ENCODE measurements around the gene AK4.
"Not testable (repeated sequence)": the region's sequence is repeated elsewhere in the genome, so short reads cannot be mapped to it uniquely, and the experiment has no call there.

The AK4 gene

DNA sequence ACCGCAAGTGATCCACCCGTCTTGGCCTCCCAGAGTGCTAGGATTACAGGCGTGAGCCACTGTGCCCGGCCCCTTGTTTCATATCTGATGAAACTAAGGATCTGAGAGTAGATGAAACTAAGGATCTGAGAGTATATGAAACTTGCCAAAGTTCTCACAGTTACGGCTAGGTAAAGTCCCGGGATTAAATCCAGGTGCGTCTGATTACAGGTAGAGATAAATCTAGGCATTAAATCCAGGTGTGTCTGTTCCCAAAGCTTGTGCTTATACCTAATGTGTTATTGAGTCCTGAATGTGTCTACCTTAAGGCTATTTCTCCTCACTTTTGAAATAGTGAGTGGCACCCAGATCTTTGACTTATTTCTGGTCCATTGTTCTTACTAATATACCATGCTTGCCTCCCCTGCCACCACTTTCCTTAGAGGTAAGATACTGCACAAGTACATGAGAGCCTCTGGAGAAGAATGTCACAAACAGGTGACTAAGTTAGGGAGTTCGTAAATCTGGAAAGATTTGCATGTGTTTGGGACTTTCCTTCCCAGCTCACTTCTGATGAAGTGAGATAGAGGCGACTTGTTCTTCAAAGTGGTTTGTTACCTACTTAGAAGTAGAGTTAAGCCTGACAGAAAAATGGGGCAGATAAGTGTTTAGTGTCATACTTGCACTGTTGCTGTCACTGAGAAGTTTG lies 66.5 kb downstream of the AK4 start:
- DNase-seq (ENCODE audit: low read depth) = no peak

DNA sequence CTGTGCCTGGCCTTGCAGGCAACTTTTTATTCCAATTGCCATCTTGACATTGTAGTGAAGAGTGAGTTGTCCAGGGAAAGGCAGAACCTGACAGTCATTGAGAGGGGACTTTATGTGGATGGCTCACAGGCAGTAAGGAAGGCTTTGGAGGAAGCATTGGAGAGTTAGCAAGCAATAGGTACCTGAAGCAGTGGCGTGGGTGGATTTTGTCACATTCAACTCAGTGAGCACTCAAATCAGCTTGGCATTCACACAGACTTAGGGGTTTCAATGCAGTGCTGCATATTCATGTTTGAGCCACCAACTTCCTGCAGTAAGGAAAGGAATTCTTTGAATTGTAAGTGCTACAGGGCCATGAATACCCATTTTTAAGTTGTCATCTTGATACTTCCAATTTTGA lies 69.0 kb downstream of the AK4 start:
- DNase-seq (ENCODE audit: low read depth) = no peak

DNA sequence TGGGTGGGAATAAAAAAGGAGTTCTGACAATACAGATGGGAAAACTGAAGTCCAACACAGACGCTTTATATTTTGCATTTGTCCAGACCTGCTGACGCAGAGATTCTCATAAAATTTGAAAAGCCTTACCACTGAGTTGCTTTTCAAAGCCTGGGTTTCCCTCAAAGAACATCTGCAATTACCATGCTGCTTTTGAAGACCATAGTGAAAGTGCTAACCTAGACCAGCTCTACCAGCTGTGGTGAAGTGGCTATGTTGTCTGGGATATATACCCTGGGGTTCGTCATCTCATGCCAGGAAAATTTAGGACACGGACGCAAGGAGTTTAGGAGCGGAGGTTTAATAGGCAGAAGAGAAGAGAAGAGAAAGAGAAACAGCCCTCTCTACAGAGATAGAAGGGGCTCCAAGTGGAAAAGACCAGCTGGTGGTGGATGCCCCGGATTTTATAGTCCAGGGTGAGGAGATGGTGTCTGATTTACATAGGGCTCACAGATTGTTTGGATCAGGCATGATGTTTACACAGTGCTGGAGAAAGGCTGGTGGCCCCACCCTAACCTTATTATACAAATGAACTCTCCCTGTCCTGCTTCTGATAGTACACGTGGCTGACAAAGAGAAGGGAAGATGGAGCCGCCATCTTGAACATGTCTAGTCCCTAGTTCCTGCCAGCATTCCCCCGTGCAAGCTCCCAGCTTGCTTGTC lies 73.8 kb downstream of the AK4 start:
- no peak for DNase-seq (ENCODE audit: low read depth)

GRCh38 chr1:65222340-65222940 lies 74.4 kb downstream of the AK4 start:
- DNase-seq (ENCODE audit: low read depth) = no peak

GRCh38 chr1:65224681-65225091 lies 76.7 kb downstream of the AK4 start:
- no peak for DNase-seq (ENCODE audit: low read depth)

GRCh38 chr1:65225179-65225578 lies 77.2 kb downstream of the AK4 start:
- DNase-seq (ENCODE audit: low read depth) = no peak

- no peak for DNase-seq (ENCODE audit: low read depth)
These were observed 81.2 kb downstream of the AK4 start for GRCh38 chr1:65229201-65229600.

GRCh38 chr1:65229754-65230339 lies 81.8 kb downstream of the AK4 start:
- DNase-seq (ENCODE audit: low read depth) = no peak

DNA sequence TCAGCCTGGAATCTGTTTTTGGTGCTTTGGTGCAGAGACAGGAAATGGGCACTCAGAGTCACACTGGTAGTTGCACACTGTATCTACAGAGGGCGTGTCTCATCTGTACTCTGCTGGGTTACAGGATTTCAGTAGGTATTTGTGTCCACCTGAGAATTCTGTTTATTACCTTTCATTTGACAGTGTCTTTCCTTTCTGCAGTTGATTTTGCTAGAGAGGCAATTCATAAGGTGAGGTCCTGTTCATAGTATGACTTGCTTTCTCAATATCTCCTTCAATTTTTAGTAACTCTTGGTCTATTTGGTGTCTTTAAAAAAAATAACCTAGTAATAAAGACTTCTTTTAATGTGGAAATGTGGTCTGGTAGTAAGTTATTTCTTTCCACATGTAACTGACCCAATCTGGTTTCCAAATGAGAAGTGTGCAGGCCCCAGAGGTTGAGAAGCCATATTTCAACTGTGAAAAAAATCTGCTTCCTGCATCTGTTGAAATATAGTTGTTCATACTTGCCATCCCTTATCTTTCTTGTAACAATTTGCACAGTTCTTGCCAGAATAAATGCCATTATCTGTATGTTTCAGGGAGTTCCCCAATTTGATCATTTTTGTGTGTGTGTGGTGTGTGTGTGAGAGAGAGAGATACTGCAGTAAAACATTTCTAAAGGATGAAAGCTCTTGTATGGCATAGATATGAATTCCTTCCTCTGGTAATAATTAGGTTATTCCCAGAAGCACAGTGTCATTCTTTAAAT lies 82.9 kb downstream of the AK4 start:
- DNase-seq (ENCODE audit: low read depth) = no peak

DNA sequence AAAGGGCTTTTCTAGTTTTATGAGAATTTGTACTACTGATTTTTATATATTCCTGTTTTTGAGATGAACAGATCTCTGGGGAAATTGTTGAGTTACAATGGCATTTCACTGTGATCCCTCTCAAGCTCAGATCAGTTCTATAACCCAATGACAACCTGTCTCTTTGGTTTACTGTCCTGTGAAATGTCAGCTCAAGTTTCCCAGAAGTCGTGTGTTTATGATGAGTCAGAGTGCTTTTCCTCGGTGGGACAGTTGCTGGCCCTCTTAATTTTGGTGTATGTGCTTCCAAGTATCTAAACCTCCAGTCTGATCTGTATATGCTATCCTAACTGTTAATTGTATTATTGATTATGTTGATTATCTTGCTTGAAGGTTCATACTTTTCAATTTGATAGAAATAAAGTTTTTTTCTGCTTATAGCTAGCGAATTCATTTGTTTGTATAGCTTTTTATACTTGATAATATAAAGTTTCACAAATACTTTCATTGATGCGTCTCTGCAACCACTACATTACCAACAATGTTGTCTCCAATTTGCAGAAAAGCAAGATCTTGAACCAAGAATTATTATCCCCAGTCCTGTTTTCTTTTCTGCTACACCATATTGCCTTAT lies 83.8 kb downstream of the AK4 start:
- DNase-seq (ENCODE audit: low read depth) = no peak

DNA sequence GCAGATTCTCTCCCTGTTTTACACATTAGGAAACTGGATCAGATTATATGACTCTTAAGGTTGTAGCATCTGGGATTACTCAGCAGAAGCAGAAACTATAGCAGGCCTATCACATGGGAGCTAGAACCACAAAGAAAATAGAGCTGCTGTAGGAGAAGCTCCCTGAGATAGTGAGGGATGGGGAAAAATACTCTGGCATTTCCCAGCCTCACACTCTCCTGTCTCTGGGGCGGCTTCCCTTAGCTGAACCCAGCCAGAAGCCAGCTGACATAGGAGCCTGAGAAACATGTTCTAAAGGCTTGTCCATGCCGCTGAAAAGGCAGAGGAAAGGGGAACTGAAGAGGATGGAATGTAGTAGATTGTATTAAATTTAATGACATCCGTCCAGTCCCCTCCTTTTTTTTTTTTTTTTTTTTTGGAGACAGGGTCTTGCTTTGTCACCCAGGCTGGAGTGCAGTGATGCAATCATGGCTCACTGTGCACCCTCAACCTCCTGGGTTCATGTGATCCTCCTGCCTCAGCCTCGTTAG lies 84.5 kb downstream of the AK4 start:
- DNase-seq (ENCODE audit: low read depth) = no peak

- no peak for DNase-seq (ENCODE audit: low read depth)
These were observed 85.8 kb downstream of the AK4 start for GRCh38 chr1:65233782-65234181.

GRCh38 chr1:65235867-65236805 lies 88.1 kb downstream of the AK4 start:
- DNase-seq (ENCODE audit: low read depth) = no peak

GRCh38 chr1:65237088-65237487 lies 89.1 kb downstream of the AK4 start:
- not testable (repeated sequence) for DNase-seq (ENCODE audit: low read depth)

GRCh38 chr1:65237503-65237902 lies 89.5 kb downstream of the AK4 start:
- no peak for DNase-seq (ENCODE audit: low read depth)

DNA sequence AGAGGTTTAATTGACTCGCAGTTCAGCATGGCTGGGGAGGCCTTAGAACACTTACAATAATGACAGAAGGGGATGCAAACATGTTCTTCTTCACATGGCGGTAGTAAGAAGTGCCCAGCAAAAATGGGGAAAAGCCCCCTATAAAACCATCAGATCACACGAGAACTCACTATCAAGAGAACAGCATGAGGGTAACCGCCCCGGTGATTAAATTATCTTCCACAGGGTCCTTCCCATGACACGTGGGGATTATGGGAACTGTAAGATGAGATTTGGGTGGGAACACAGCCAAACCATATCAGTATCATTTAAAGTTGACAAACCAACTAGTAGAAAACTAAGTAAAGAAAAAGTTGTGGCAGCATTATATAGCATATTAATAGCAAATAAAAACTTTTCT lies 90.0 kb downstream of the AK4 start:
- no peak for DNase-seq (ENCODE audit: low read depth)

DNA sequence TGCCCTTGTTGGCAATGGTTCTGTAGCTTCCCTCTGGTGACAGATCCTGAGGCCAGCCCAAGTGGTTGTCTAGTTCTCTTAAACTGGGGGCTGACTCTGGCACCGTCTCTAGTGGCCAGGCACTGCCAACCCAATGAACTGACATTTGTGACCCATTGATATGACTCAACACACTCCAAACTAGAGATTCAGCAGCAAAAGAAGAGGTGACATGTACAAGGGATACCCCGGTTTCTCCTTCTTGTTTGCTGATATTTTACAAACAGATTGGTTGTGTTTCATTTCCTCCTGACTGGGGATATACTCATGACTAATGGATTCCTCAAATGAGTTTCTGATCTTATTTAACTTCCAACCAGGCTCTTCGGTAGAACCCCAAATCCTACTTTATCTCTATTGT lies 95.5 kb downstream of the AK4 start:
- DNase-seq (ENCODE audit: low read depth) = no peak

GRCh38 chr1:65245295-65245694 lies 97.3 kb downstream of the AK4 start:
- no peak for DNase-seq (ENCODE audit: low read depth)

- no peak for DNase-seq (ENCODE audit: low read depth)
These were observed 99.7 kb downstream of the AK4 start for GRCh38 chr1:65247419-65248359.
